IMR-90 (cell line): ENCODE data around the gene XKR7. TPM values are rescaled to one million over a fixed set of nuclear protein-coding genes. Genes with fewer than 3 reads are reported as not detected.
A peak's percentile ranks its signal among the peaks of the same experiment; 100 is the strongest.

ENCODE experiments used
- ATAC-seq: fragments of 200-7000 bp; cut with Tn5 transposase; 2 replicates; pipeline ENCODE4 v1.9.1; 2020; ENCODE audit warnings: low read depth, mild to moderate bottlenecking, moderate library complexity
- BruUV-seq: library from RNA; stranded (reverse); fragments of 400-500 nt; replicated peaks from 2 replicates; lab custom pipeline; 2021; lab: Mats Ljungman, UMichigan
- CTCF ChIA-PET: fragments of 300-600 bp; formaldehyde crosslinking; extraction: SDS; loops from one replicate; lab custom pipeline; 2021; ENCODE audit warnings: antibody characterized with exemption; lab: Yijun Ruan, JAX
- POLR2A ChIA-PET: fragments of 300-600 bp; sonication (Branson Sonifier 250); formaldehyde crosslinking; loops from one replicate; lab custom pipeline; 2022; ENCODE audit warnings: antibody characterized with exemption; ENCODE audit not compliant: unreplicated experiment; lab: Charles Lee
- DNase-seq: peaks from one replicate; pipeline ENCODE4 v3.0.0; 2013
- H2AFZ ChIP-seq: replicated peaks from 2 replicates; pipeline ENCODE3; 2013; ENCODE audit warnings: low read length, mild to moderate bottlenecking; ENCODE audit not compliant: poor library complexity
- H2AK5ac ChIP-seq: 2 replicates; pipeline ENCODE4 v1.6.1; 2013; ENCODE audit warnings: low read depth, low read length, inconsistent platforms
- H2AK9ac ChIP-seq: replicated peaks from 2 replicates; pipeline ENCODE3; 2013; ENCODE audit warnings: mild to moderate bottlenecking, low read depth, low read length, moderate library complexity; ENCODE audit not compliant: poor library complexity
- H2BK120ac ChIP-seq: 2 replicates; pipeline ENCODE4 v1.6.1; 2013; ENCODE audit warnings: low read depth, low read length, inconsistent platforms
- H2BK15ac ChIP-seq: 3 replicates; pipeline ENCODE4 v1.6.1; 2013; ENCODE audit warnings: low read depth, low read length, inconsistent platforms
- H2BK20ac ChIP-seq: 2 replicates; pipeline ENCODE4 v1.6.1; 2013; ENCODE audit warnings: low read depth, mild to moderate bottlenecking, inconsistent platforms, low read length, moderate library complexity
- H2BK5ac ChIP-seq: 2 replicates; pipeline ENCODE4 v1.6.1; 2013; ENCODE audit warnings: mild to moderate bottlenecking, low read depth, low read length, inconsistent platforms; ENCODE audit not compliant: poor library complexity, severe bottlenecking
- H3K14ac ChIP-seq: replicated peaks from 2 replicates; pipeline ENCODE4 v1.6.1; 2013; ENCODE audit warnings: low read depth, low read length, inconsistent platforms
- H3K18ac ChIP-seq: 2 replicates; pipeline ENCODE4 v1.6.1; 2013; ENCODE audit warnings: low read depth, low read length, control low read depth
- H3K23ac ChIP-seq: 2 replicates; pipeline ENCODE4 v1.6.1; 2013; ENCODE audit warnings: low read depth, low read length, inconsistent platforms
- H3K27ac ChIP-seq: 2 replicates; pipeline ENCODE4 v1.5.1; 2013; ENCODE audit warnings: mild to moderate bottlenecking, control low read depth, low read length; ENCODE audit not compliant: insufficient read depth
- H3K27me3 ChIP-seq: 2 replicates; pipeline ENCODE4 v1.6.1; 2013; ENCODE audit warnings: low read length; ENCODE audit not compliant: control insufficient read depth, insufficient read depth
- H3K36me3 ChIP-seq: 2 replicates; pipeline ENCODE4 v1.6.1; 2013; ENCODE audit warnings: low read length, mixed read lengths; ENCODE audit not compliant: control insufficient read depth, insufficient read depth
- H3K4ac ChIP-seq: 2 replicates; pipeline ENCODE4 v1.6.1; 2013; ENCODE audit warnings: low read depth, low read length, inconsistent platforms
- H3K4me1 ChIP-seq: 2 replicates; pipeline ENCODE4 v1.6.1; 2013; ENCODE audit warnings: low read length, mixed read lengths; ENCODE audit not compliant: control insufficient read depth, insufficient read depth
- H3K4me2 ChIP-seq: 2 replicates; pipeline ENCODE4 v1.6.1; 2013; ENCODE audit warnings: low read depth, mild to moderate bottlenecking, control low read depth, low read length, moderate library complexity
- H3K4me3 ChIP-seq: 2 replicates; pipeline ENCODE4 v1.5.1; 2013; ENCODE audit warnings: low read depth, mild to moderate bottlenecking, control low read depth, low read length, moderate library complexity; ENCODE audit not compliant: insufficient read depth
- H3K56ac ChIP-seq: 2 replicates; pipeline ENCODE4 v1.6.1; 2013; ENCODE audit warnings: low read length, inconsistent platforms; ENCODE audit not compliant: insufficient read depth; ENCODE audit errors: extremely low read depth
- H3K79me1 ChIP-seq, 2 experiments: 2 replicates each; pipeline ENCODE4 v1.6.1; 2013; ENCODE audit warnings: low read length in 2 of 2, inconsistent platforms in 1 of 2, low read depth in 1 of 2
- H3K9ac ChIP-seq: 2 replicates; pipeline ENCODE4 v1.6.1; 2013; ENCODE audit warnings: low read depth, low read length, control low read depth
- H3K9me1 ChIP-seq: 2 replicates; pipeline ENCODE4 v1.6.1; 2013; ENCODE audit warnings: low read length, inconsistent platforms; ENCODE audit not compliant: insufficient read depth
- H3K9me3 ChIP-seq: 2 replicates; pipeline ENCODE4 v1.6.1; 2013; ENCODE audit warnings: low read length; ENCODE audit not compliant: control insufficient read depth, insufficient read depth
- H4K20me1 ChIP-seq: 2 replicates; pipeline ENCODE4 v1.6.1; 2013; ENCODE audit warnings: low read length, inconsistent platforms; ENCODE audit not compliant: insufficient read depth
- H4K5ac ChIP-seq: 2 replicates; pipeline ENCODE4 v1.6.1; 2013; ENCODE audit warnings: mild to moderate bottlenecking, low read depth, low read length, control low read depth
- H4K8ac ChIP-seq, 2 experiments: 2 replicates each; pipeline ENCODE4 v1.6.1; 2013; ENCODE audit warnings: low read depth in 2 of 2, low read length in 2 of 2, control low read depth in 1 of 2, inconsistent platforms in 1 of 2
- H4K91ac ChIP-seq: 2 replicates; pipeline ENCODE4 v1.6.1; 2013; ENCODE audit warnings: low read depth, low read length, inconsistent platforms; ENCODE audit not compliant: insufficient read depth
- CEBPB ChIP-seq: IDR thresholded peaks from 2 replicates; pipeline ENCODE4 v1.6.1; 2012; ENCODE audit warnings: low read depth, low read length, improper control_type of control experiment
- POLR2A ChIP-seq: IDR thresholded peaks from 2 replicates; pipeline ENCODE4 v1.6.1; 2012; ENCODE audit warnings: mild to moderate bottlenecking, low read depth, low read length
- WGBS, 2 experiments: methylation state at CpG; one replicate each; pipeline versions ENCODE4 v1.1.5 to v1.1.7; 2013; ENCODE audit warnings: missing lambda C conversion rate in 2 of 2; ENCODE audit not compliant: insufficient read length in 1 of 2; ENCODE audit errors: extremely low coverage in 2 of 2; 5-methylcytosine and 5-hydroxymethylcytosine counted together
- dilution Hi-C: fragments of 300-500 bp; cut with HindIII; formaldehyde crosslinking; loops from one replicate; pipeline ENCODE4 v1.14.3; 2018; ENCODE audit warnings: low sequenced_read_pairs; ENCODE audit not compliant: unreplicated experiment
- in situ Hi-C: fragments of 300-500 bp; cut with MboI; formaldehyde crosslinking; loops from 3 replicates; pipeline ENCODE4 v1.14.3; 2019; ENCODE audit warnings: low sequenced_read_pairs, inconsistent platforms, mixed read lengths
- intact Hi-C: fragments of 100-400 bp; cut with micrococcal nuclease; formaldehyde crosslinking; loops from 2 replicates; pipeline ENCODE4 v1.10.0; 2022
- polyA plus RNA-seq, 3 experiments: library from polyadenylated mRNA; depleted of rRNA; stranded (reverse); fragments of >200 nt; gene quantifications; 2 replicates each; pipeline ENCODE4 v1.2.3, GENCODE V29; 2012; ENCODE audit warnings: low replicate concordance in 1 of 3
- total RNA-seq: library from RNA; depleted of rRNA; stranded (reverse); fragments of >200 nt; gene quantifications from 2 replicates; pipeline ENCODE4 v1.2.3, GENCODE V29; 2012

The XKR7 gene
- total and polyA plus RNA-seq, 2 of the 4 experiments (the other 2 are of a cell fraction) = not detected

- no peak for ATAC-seq
- H3K27ac ChIP-seq = no peak overlapping the region
- in situ Hi-C loops = no loop called here
- H3K14ac ChIP-seq = no peak overlapping the region
- ChIA-PET CTCF (no interaction called here), POLR2A (interaction anchor here (0.5 kb wide), 1 partner anchor 27 kb away, joined by 7 read pairs; no protein-coding TSS in a partner anchor)
- no peaks in the 10 kb centered on the region; the same call in 1 of the 2 replicates for H4K20me1 ChIP-seq
- DNase-seq = peak; percentile 47
- H2BK20ac ChIP-seq = peak overlapping the region; percentile 81; the same call in 1 of the 2 replicates
- no peak overlapping the region for H3K4me2 ChIP-seq
- H4K5ac ChIP-seq = no peak overlapping the region; the same call in 1 of the 2 replicates
- peak overlapping the region; percentile 66 for H2BK120ac ChIP-seq
- H3K9me1 ChIP-seq = no peaks in the 10 kb centered on the region
- H2AFZ ChIP-seq = no peak overlapping the region
- no peaks in the 10 kb centered on the region for H3K79me1 ChIP-seq
- no peak overlapping the region for H2BK5ac ChIP-seq
- H3K18ac ChIP-seq = no peak overlapping the region; the same call in 1 of the 2 replicates
- H3K9me3 ChIP-seq = peaks cover 3% of the 10 kb centered on the region
- BruUV-seq = no TSS peak
- no peaks in the 10 kb centered on the region for H3K4me1 ChIP-seq
- H3K9ac ChIP-seq = no peak overlapping the region
- H3K56ac ChIP-seq = no peak overlapping the region
- no peak overlapping the region for H4K91ac ChIP-seq
- H2AK5ac ChIP-seq = no peak overlapping the region
- H3K36me3 ChIP-seq = no peaks in the 10 kb centered on the region
- intact Hi-C loops = no loop called here
- no peak overlapping the region for H3K4ac ChIP-seq
- H4K8ac ChIP-seq = no peak overlapping the region
- no peak overlapping the region for H3K4me3 ChIP-seq
- H2AK9ac ChIP-seq = no peak overlapping the region
- H2BK15ac ChIP-seq = no peak overlapping the region
- dilution Hi-C loops = no loop called here
- TF ChIP-seq CEBPB (peak; percentile 80), POLR2A (no peak)
- no peak overlapping the region for H3K23ac ChIP-seq
- peaks cover 73% of the 10 kb centered on the region for H3K27me3 ChIP-seq
- WGBS, 2 experiments = no CpG with 5 or more reads among the region's 10 CpGs
Observed at GRCh38 chr20:32036716-32037485, 69.0 kb downstream of the XKR7 start.
